Heart left ventricle (tissue), 16 donors: ENCODE measurements around the gene KRTAP5-6. TPM values are rescaled to one million over a fixed set of nuclear protein-coding genes. Genes with fewer than 3 reads are reported as not detected.

Experiments used
- ATAC-seq, 4 donors: fragments of 200-7000 bp; cut with Tn5 transposase; one replicate each; pipeline ENCODE4 v1.9.1; 2020 to 2022; ENCODE audit warnings: moderate library complexity in 4 of 4, mild to moderate bottlenecking in 3 of 4, moderate number of reproducible peaks in 1 of 4
- DNase-seq, 5 donors: peaks; one replicate each; pipeline ENCODE4 v3.0.0-alpha.2; 2020
- H3K27ac ChIP-seq, 12 donors: fragments of 200-600 bp; sonication (generic) in 4 of 12; one replicate each; pipeline versions ENCODE4 v1.5.0 to v1.8.0; 2016 to 2022; ENCODE audit warnings: mild to moderate bottlenecking in 2 of 12
- H3K27me3 ChIP-seq, 9 donors: fragments of 200-600 bp; sonication (generic) in 2 of 9; one replicate each; pipeline versions ENCODE4 v1.5.1 to v1.8.0; 2016 to 2022; ENCODE audit warnings: mild to moderate bottlenecking in 3 of 9
- H3K36me3 ChIP-seq, 9 donors: fragments of 200-600 bp; sonication (generic) in 2 of 9; one replicate each; pipeline versions ENCODE4 v1.5.0 to v1.8.0; 2018 to 2022; ENCODE audit warnings: mild to moderate bottlenecking in 2 of 9
- H3K4me1 ChIP-seq, 12 donors: fragments of 200-600 bp; sonication (generic) in 4 of 12; one replicate each; pipeline versions ENCODE4 v1.5.0 to v1.8.0; 2016 to 2022; ENCODE audit warnings: mild to moderate bottlenecking in 3 of 12
- H3K4me3 ChIP-seq, 12 donors: fragments of 200-600 bp; sonication (generic) in 4 of 12; one replicate each; pipeline versions ENCODE4 v1.5.0 to v1.8.0; 2017 to 2022; ENCODE audit warnings: mild to moderate bottlenecking in 9 of 12, moderate library complexity in 4 of 12
- H3K9me3 ChIP-seq, 12 donors: fragments of 200-600 bp; sonication (generic) in 4 of 12; one replicate each; pipeline versions ENCODE4 v1.5.0 to v1.8.0; 2016 to 2022; ENCODE audit warnings: mild to moderate bottlenecking in 1 of 12
- CTCF ChIP-seq, 12 donors: fragments of 200-600 bp; sonication (generic) in 4 of 12; IDR thresholded peaks; one replicate each; pipeline versions ENCODE4 v1.5.0 to v1.8.0; 2018 to 2022; ENCODE audit warnings: antibody characterized with exemption in 12 of 12, mild to moderate bottlenecking in 5 of 12
- POLR2A ChIP-seq, 2 donors: fragments of 450-650 bp; IDR thresholded peaks; one replicate each; pipeline ENCODE4 v1.6.1; 2017; ENCODE audit warnings: antibody characterized with exemption in 2 of 2, mild to moderate bottlenecking in 2 of 2, moderate library complexity in 2 of 2
- WGBS, 4 donors: extraction: QIAGEN DNeasy Blood & Tissue Kit in 2 of 4; methylation state at CpG; one replicate each; pipeline versions ENCODE4 v1.1.5 to v1.1.7; 2013 to 2018; 5-methylcytosine and 5-hydroxymethylcytosine counted together
- intact Hi-C, 10 donors: fragments of 100-400 bp; cut with DNase I; formaldehyde crosslinking; loops; one replicate each; pipeline versions ENCODE4 v1.11.1 to v1.14.2; 2022
- polyA plus RNA-seq, 2 donors: library from polyadenylated mRNA; stranded (reverse); fragments of 200-250 nt; gene quantifications; one replicate each; pipeline ENCODE4 v1.2.3, GENCODE V29; 2013
- total RNA-seq, 9 donors: library from RNA; depleted of rRNA in 2 of 9; stranded (reverse); fragments of >200 nt in 2 of 9; fragmentation: NEBNext Ultra II Directional in 3 of 9; extraction: Animal tissue kit (Norgen Biotek cat#: 25700) in 3 of 9; gene quantifications; one replicate each; pipeline versions ENCODE4 v1.1.0 to v1.2.4, GENCODE V29; 2016 to 2023
- donor health status: ischemic (EF 13 %, LVEDD 7.1; RV severe dilation, severe dysfunction).
- donor health status: healthy with polysubstance abuse.
- donor health status: DM: no; HTN: yes; CAD: no.
- donor health status: DM: no; HTN: no; CAD: no.
- donor health status: ischemic (EF 25% LVEDD 6.9; RV normal size, moderate dysfunction).
- donor health status: ischemic (EF 25% LVEDD 5.7; RV mildly dilated, moderate dysfunction).
- donor health status: healthy.
- donor health status: DM: yes; HTN: yes; CAD: no.
- donor health status: ischemic (EF 35%, LVEDD 5.7; RV mildly dilated, moderate dysfunction).
- donor health status: nonischemic (EF 11% LVEDD 7.7; RV severe dilation, severe dysfunction).
- donor health status: DM: yes; HTN: yes; CAD: no.
- donor health status: PGD.
- donor health status: ischemic (EF 29% LVEDD 5.4; RV normal size, mild dysfunction).
- donor health status: nonischemic (EF 23%, LVEDD 6.1; RV moderate dilation, normal function).

KRTAP5-6 gene
- total and polyA plus RNA-seq, 11 donors, result not detected

GRCh38 chr11:1654388-1655167 lies 42.4 kb upstream of the KRTAP5-6 start:
- Histone ChIP-seq H3K27me3 (peaks cover 0 to 29% (median 0%) of the 10 kb centered on the region in 9 donors), H3K9me3 (no peaks in the 10 kb centered on the region), H3K4me3 (no peak overlapping the region), H3K36me3 (no peaks in the 10 kb centered on the region), H3K27ac (no peak overlapping the region), H3K4me1 (peaks cover 0 to 8% (median 0%) of the 10 kb centered on the region in 12 donors)
- DNase-seq (no peak), ATAC-seq (no peak)
- no peak for TF ChIP-seq CTCF (IDR thresholded peaks at IDR 0.05)
- TF ChIP-seq POLR2A (IDR thresholded peaks at IDR 0.05), result no peak
- WGBS, 4 donors, result 66 to 72% (median 71%) methylated on average over 20 to 21 of the region's 21 CpGs
- intact Hi-C loops, result loop anchor here in 9 of 10 donors (2.0 to 10.0 kb wide), 6 partner anchors 38 to 503 kb away; partner anchors contain the start of gene SYT8 (in 1 of the 9)

- WGBS, 4 donors, result 84 to 88% (median 86%) methylated on average over 17 to 26 of the region's 26 CpGs
- Histone ChIP-seq H3K4me1 (peaks cover 0 to 8% (median 0%) of the 10 kb centered on the region in 12 donors), H3K4me3 (no peak overlapping the region), H3K9me3 (no peaks in the 10 kb centered on the region), H3K36me3 (no peaks in the 10 kb centered on the region), H3K27me3 (peaks cover 0 to 37% (median 0%) of the 10 kb centered on the region in 9 donors), H3K27ac (no peak overlapping the region)
- no peak for DNase-seq
- intact Hi-C loops, result loop anchor here in 2 of 10 donors (2.0 to 10.0 kb wide), 2 partner anchors 181 to 499 kb away; no protein-coding TSS in a partner anchor
- ATAC-seq, result no peak
- TF ChIP-seq CTCF (IDR thresholded peaks at IDR 0.05) (no peak), POLR2A (IDR thresholded peaks at IDR 0.05) (no peak)
These were observed 41.6 kb upstream of the KRTAP5-6 start for GRCh38 chr11:1655168-1656060.

GRCh38 chr11:1656061-1656441 lies 40.9 kb upstream of the KRTAP5-6 start:
- no peak for DNase-seq
- intact Hi-C loops, result loop anchor here in 1 of 10 donors (10.0 kb wide), 1 partner anchor 499 kb away; no protein-coding TSS in a partner anchor
- no peak for ATAC-seq
- Histone ChIP-seq H3K27ac (no peak overlapping the region), H3K27me3 (peaks cover 0 to 39% (median 0%) of the 10 kb centered on the region in 9 donors), H3K9me3 (no peaks in the 10 kb centered on the region), H3K4me3 (no peak overlapping the region), H3K4me1 (peaks cover 0 to 8% (median 0%) of the 10 kb centered on the region in 12 donors), H3K36me3 (no peaks in the 10 kb centered on the region)
- TF ChIP-seq POLR2A (IDR thresholded peaks at IDR 0.05) (no peak), CTCF (IDR thresholded peaks at IDR 0.05) (no peak)
- 82 to 91% (median 87%) methylated on average over 9 of the region's 9 CpGs for WGBS, 4 donors
